ENCODE measurements around the gene PERM1.
"Not testable (repeated sequence)": the region's sequence is repeated elsewhere in the genome, so short reads cannot be mapped to it uniquely, and the experiment has no call there.

The PERM1 gene, protein sequence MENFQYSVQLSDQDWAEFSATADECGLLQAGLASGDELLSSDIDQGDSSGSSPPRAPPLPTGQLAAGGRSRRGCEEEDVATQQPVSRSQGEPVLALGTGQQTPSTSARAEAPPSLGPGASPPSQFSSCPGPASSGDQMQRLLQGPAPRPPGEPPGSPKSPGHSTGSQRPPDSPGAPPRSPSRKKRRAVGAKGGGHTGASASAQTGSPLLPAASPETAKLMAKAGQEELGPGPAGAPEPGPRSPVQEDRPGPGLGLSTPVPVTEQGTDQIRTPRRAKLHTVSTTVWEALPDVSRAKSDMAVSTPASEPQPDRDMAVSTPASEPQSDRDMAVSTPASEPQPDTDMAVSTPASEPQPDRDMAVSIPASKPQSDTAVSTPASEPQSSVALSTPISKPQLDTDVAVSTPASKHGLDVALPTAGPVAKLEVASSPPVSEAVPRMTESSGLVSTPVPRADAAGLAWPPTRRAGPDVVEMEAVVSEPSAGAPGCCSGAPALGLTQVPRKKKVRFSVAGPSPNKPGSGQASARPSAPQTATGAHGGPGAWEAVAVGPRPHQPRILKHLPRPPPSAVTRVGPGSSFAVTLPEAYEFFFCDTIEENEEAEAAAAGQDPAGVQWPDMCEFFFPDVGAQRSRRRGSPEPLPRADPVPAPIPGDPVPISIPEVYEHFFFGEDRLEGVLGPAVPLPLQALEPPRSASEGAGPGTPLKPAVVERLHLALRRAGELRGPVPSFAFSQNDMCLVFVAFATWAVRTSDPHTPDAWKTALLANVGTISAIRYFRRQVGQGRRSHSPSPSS

DNA sequence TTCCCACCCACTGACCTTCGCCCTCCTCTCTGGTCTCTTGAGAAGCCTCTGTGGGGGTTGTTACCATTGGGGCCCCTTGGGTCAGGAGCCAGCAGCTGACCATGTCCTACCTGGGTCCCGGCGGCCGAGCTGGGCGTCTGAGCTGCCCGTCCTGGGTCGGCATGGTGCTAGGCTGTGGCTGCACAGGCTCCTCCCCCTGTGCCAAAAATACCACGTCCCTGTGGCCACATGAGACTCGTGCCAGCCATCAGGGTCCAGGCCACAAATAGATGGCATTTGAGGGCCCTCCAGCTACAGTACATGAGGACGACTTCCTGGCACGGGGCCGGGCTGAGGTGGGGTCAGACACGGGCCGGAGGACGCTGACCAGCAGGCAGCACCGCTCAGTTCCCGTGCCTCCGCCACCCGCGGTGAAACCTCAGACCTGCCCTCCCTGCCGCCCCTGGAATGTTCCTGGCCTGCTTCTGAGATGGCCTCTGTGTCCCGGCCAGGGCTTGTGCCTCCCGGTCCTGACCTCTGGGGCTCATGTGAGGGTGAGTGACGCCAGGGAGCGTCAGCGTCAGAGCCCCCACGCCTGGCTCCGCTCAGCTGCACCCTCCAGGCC is at the start of gene PERM1:
TSS of gene PERM1 (minus strand) at position 139 of the 604 bp plus-strand sequence. CDS start 1,064 bp downstream, outside the sequence.
- DNase-seq = no peak
- no peak for TF ChIP-seq POLR2A (IDR thresholded peaks at IDR 0.05; ENCODE audit: low read length)
- TF ChIP-seq GATA1 (IDR thresholded peaks at IDR 0.05; ENCODE audit: low read depth, low read length) = no peak

DNA sequence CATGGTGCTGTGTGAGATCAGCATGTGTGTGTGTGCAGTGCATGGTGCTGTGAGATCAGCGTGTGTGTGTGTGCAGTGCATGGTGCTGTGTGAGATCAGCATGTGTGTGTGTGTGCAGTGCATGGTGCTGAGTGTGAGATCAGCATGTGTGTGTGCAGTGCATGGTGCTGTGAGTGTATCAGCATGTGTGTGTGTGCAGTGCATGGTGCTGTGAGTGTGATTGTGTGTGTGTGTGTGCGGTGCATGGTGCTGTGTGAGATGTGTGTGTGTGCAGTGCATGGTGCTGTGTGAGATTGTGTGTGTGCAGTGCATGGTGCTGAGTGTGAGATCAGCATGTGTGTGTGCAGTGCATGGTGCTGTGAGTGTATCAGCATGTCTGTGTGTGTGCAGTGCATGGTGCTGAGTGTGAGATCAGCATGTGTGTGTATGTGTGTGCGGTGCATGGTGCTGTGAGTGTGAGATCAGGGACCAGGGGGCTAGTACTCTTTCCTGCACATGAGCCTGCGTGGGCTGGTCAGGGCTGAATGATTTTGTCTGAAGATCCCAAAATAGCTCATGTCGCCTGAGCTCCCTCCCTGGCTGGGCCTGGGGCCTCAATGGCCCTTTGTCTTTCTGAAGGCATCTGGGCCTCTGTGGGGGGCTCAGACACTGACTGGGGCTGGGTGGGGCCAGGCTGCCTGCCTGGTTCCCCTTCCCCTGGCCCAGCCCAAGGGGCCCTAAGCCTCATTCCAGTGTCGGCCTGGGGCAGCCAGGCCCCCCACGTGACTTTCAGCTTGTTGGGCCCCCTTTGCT is 49.2 kb upstream of the PERM1 start:
- not testable (repeated sequence) for DNase-seq

GRCh38 chr1:1027791-1028190 is 45.9 kb upstream of the PERM1 start:
- TF ChIP-seq POLR2A (IDR thresholded peaks at IDR 0.05; ENCODE audit: low read length) (no peak), GATA1 (IDR thresholded peaks at IDR 0.05; ENCODE audit: low read depth, low read length) (no peak)
- no peak for DNase-seq

DNA sequence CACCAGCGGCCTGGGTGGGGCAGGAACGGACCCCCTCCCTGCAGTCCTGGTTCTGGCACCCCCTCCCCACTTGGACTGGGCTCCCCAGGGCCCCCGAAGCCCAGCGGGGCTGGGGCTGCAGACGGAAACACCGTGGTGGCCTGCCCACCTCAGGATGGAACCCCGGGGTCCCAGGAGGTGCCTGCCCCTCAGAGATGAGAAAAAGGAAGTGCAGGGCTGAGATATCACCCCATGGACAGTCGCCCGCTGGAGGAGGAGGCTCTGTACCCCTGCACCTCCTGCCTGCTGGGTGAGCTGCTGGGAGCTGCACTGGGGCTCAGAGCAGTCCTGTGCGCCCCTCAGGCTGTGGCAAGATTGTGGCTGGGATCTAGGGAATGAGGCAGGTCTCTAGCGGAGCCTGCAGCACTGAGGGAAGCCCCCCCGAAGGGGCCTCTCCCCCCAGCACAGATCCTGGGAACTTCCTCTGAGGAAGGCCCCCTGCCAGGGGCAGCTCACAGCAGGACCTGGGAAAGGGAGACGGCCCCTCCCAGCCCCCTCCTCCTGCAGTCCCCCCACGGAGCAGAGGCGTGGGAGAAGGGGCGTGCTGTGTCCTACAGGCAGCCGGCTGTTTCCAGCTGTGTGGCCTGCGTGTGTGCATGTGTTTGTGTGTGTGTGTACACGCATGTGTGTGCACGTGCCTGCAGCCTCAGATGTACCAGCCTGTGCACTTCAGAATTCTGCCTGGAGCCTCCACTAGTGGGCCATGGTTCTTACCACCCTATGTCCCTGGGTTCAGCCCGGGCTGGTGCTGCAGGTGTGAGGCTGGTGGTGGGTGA is 44.9 kb upstream of the PERM1 start:
- no peak for DNase-seq
- TF ChIP-seq POLR2A (IDR thresholded peaks at IDR 0.05; ENCODE audit: low read length) (no peak), GATA1 (IDR thresholded peaks at IDR 0.05; ENCODE audit: low read depth, low read length) (no peak)

DNA sequence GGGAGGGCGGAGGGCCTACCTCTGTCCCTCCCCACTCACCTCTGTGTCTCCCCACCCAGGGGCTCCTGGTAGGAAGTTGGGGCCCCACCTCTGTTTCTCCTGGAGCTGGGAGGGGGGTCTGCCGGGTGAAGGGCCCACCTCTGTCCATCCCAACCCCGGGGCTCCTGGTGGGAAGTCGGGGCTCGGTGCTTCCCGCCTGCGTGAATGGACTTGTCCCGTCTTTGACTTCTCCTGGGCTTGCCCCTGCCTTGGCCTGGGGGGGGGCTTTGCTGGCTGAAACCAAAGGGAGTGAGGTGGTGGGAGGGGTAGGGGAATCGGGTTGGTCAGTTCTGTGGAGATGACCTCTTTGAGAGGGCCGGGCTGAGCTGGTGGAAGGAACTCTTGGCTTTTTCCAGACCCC is 43.8 kb upstream of the PERM1 start:
- DNase-seq = no peak
- TF ChIP-seq POLR2A (IDR thresholded peaks at IDR 0.05; ENCODE audit: low read length) = no peak
- no peak for TF ChIP-seq GATA1 (IDR thresholded peaks at IDR 0.05; ENCODE audit: low read depth, low read length)

DNA sequence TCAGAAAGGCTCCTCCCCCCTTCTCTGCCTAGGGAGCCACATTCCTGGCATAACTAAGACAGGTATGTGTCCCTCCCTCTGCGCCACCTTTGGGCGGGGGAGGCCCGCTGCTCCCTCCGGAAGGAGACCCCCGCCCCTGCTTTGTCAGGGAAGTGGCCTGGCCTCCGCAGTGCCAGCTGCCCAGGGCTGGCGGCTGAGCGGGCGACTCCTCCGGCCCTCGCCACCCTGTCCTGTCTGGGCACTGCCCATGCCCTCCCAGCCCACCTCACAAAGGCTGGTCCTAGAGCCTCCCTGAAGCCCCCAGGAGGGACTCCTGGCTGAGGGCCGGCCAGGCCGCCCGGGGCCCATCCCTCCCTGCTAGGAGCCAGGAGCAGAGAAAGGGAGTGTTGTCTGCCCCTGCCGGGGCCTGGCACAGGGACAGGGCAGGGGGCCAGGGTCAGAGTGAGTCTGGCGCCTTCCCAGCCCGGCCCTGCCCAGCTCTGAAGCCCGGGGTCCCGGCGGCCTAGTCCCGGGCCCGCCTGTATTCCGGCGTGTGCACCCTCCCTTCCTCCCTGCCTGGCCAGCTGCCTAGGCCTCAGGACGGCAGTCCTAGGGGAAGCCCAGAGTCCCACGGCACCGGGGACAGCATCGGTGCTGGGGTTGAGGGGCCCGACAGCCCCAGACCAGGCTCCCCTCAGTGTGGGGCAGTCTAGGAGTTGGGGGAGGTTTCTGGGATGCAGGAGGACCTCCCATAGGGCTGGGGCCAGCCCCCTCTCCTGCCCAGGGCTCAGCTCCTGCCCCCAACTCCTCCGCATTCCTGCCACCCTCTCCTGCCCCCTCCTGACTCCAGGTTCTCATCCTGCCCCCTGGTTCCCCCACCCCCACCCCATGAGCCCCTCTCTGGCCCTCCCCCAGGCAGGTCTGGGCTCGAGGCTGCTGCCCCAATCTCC is 43.1 kb upstream of the PERM1 start:
- no peak for TF ChIP-seq GATA1 (IDR thresholded peaks at IDR 0.05; ENCODE audit: low read depth, low read length)
- no peak for TF ChIP-seq POLR2A (IDR thresholded peaks at IDR 0.05; ENCODE audit: low read length)
- no peak for DNase-seq

DNA sequence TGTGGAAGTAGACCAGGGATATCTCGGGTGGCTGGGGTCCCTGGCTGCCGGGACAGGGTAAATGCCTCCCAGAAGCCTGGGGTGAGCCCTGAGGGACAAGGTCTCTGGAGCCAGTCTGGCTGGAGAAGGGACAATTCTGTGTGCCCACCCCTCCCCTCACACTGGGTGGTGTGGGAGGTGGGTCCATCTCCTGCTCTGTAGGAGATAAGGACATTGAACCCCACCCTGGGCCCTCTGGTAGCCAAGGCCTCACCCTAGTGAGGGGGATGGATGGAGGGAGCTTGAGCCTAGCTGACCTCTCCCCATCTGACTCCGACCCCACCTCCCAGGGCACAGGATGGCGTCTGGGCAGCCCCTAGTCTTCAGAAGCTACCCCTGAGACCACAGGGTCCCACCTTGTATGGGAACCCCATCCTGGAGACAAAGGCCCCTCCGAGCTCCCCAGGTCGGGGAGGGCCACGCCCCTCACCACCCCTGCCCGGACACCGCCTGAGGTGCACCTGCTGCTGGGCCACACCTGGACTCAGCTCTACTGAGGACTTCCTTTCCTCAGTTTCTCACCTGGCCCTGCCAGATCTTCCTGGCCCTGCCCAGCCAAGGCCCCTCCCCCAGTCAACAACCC is 42.4 kb upstream of the PERM1 start:
- TF ChIP-seq POLR2A (IDR thresholded peaks at IDR 0.05; ENCODE audit: low read length) = no peak
- TF ChIP-seq GATA1 (IDR thresholded peaks at IDR 0.05; ENCODE audit: low read depth, low read length) = no peak
- peak; percentile 78 to 88 for DNase-seq

DNA sequence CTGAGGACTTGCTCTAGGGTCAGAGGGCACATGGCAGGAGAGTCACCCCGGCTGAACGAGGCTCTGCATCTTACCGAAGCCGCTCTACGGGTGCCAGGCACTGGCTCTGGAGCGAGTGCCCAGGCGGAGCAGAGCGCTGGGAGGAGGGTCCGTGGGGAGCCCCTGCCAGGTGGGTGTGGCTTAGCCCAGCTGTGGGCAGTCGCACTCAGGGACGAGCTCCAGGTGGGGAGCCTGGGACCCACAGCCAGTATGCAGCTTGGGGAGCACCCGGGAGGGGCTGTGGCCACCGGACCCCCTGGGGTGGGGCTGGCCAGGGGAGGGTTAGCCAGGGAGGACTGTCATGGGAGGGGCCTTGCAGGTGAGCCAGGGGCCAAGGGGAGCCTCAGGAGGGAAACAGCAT is 41.8 kb upstream of the PERM1 start:
- DNase-seq = no peak
- TF ChIP-seq GATA1 (IDR thresholded peaks at IDR 0.05; ENCODE audit: low read depth, low read length) = no peak
- TF ChIP-seq POLR2A (IDR thresholded peaks at IDR 0.05; ENCODE audit: low read length) = no peak

DNA sequence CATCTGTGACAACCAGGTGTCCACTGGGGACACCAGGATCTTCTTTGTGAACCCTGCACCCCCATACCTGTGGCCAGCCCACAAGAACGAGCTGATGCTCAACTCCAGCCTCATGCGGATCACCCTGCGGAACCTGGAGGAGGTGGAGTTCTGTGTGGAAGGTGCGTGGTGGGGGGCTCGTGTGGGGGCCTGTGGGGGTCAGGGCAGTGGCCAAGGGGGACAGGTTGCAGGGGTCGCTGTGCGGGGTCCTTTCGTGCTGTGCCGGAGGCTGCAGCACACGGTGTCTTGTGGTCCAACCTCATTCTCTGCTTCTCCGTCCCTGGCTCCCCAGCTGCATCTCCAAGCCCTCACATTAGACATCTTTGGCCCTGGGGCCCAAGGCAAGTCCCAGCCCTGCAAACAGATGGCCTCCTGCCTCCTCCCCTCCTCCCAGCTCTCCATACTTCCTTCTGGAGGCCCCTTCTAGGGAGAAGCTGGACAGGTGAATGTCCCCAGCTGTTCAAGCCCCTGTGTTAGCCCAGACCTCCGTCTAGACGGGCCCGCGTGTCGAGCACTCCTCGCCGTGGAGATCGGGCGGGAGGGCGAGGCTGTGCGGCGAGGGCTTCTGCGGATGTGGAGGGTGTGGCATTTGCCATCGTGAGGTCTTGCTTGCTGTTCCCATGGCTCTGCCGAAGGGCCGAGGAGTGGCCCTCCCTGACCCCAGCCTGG is 40.6 kb upstream of the PERM1 start:
- DNase-seq = peak; percentile 45 to 57
- no peak for TF ChIP-seq GATA1 (IDR thresholded peaks at IDR 0.05; ENCODE audit: low read depth, low read length)
- TF ChIP-seq POLR2A (IDR thresholded peaks at IDR 0.05; ENCODE audit: low read length) = no peak

GRCh38 chr1:1021920-1022259 is 40.0 kb upstream of the PERM1 start:
- DNase-seq = no peak
- no peak for TF ChIP-seq POLR2A (IDR thresholded peaks at IDR 0.05; ENCODE audit: low read length)
- no peak for TF ChIP-seq GATA1 (IDR thresholded peaks at IDR 0.05; ENCODE audit: low read depth, low read length)

All from erythroblast (primary cell).